Lung (tissue), 12 donors: ENCODE measurements around the gene OR4D10. TPM values are rescaled to one million over a fixed set of nuclear protein-coding genes. Genes with fewer than 3 reads are reported as not detected.
A peak's percentile ranks its signal among the peaks of the same experiment; 100 is the strongest.
"Not testable (repeated sequence)": the region's sequence is repeated elsewhere in the genome, so short reads cannot be mapped to it uniquely, and the experiment has no call there.

Source experiments
- ATAC-seq: fragments of 200-7000 bp; cut with Tn5 transposase; one replicate; pipeline ENCODE4 v1.9.1; 2020; ENCODE audit warnings: moderate number of reproducible peaks; ENCODE audit not compliant: insufficient read depth, low FRiP score
- DNase-seq, 3 donors: peaks; one replicate each; pipeline ENCODE4 v3.0.0-alpha.2; 2013 to 2017
- H3K27ac ChIP-seq, 2 donors: one replicate each; pipeline ENCODE4 v1.5.1; 2013; ENCODE audit warnings: mild to moderate bottlenecking in 2 of 2, moderate library complexity in 2 of 2, control low read depth in 1 of 2, inconsistent platforms in 1 of 2, low read depth in 1 of 2, low read length in 1 of 2
- H3K27me3 ChIP-seq, 3 donors: one replicate each; pipeline ENCODE4 v1.5.1; 2013; ENCODE audit warnings: low read length in 2 of 3; ENCODE audit not compliant: control insufficient read depth in 3 of 3, insufficient read depth in 3 of 3
- H3K36me3 ChIP-seq, 4 donors: one replicate each; pipeline ENCODE4 v1.5.1; 2013; ENCODE audit warnings: low read length in 4 of 4, mild to moderate bottlenecking in 1 of 4, moderate library complexity in 1 of 4; ENCODE audit not compliant: control insufficient read depth in 4 of 4, insufficient read depth in 4 of 4
- H3K4me1 ChIP-seq, 5 donors: one replicate each; pipeline ENCODE4 v1.5.1; 2013; ENCODE audit warnings: low read length in 5 of 5, mild to moderate bottlenecking in 2 of 5, moderate library complexity in 1 of 5; ENCODE audit not compliant: control insufficient read depth in 5 of 5, insufficient read depth in 5 of 5
- H3K4me3 ChIP-seq: one replicate; pipeline ENCODE4 v1.5.1; 2013; ENCODE audit warnings: mild to moderate bottlenecking, control low read depth, moderate library complexity
- H3K9ac ChIP-seq, 2 donors: one replicate each; pipeline ENCODE4 v1.5.1; 2013; ENCODE audit warnings: low read length in 2 of 2, control low read depth in 1 of 2; ENCODE audit not compliant: insufficient read depth in 1 of 2
- H3K9me3 ChIP-seq, 4 donors: one replicate each; pipeline ENCODE4 v1.5.1; 2013; ENCODE audit warnings: low read length in 3 of 4, mild to moderate bottlenecking in 1 of 4, moderate library complexity in 1 of 4; ENCODE audit not compliant: control insufficient read depth in 4 of 4, insufficient read depth in 3 of 4
- WGBS, 2 donors: extraction: QIAGEN DNeasy Blood & Tissue Kit; methylation state at CpG; one replicate each; pipeline ENCODE4 v1.1.7; 2013; 5-methylcytosine and 5-hydroxymethylcytosine counted together
- polyA plus RNA-seq, 2 donors: library from polyadenylated mRNA; stranded (reverse); fragments of 200-250 nt; gene quantifications; one replicate each; pipeline ENCODE4 v1.2.1, GENCODE V29; 2013
- total RNA-seq, 2 donors: library from RNA; depleted of rRNA in 1 of 2; stranded (reverse); fragments of >200 nt in 1 of 2; gene quantifications; one replicate each; pipeline ENCODE4 v1.2.1, GENCODE V29; 2014 to 2021
- TF ChIP-seq, protein P1 (sequence below): IDR thresholded peaks from 2 replicates; pipeline ENCODE4 v1.5.1; 2012; ENCODE audit warnings: mild to moderate bottlenecking; ENCODE audit errors: control extremely low read depth, extremely low read depth
- donor health status: control.
- donor health status: control.
- donor health status: Bipolar disorder and iron deficiency.
- donor health status: healthy.
- donor health status: DM: yes; HTN: yes; CAD: no.

OR4D10 gene
- total and polyA plus RNA-seq, 4 donors, result not detected

DNA sequence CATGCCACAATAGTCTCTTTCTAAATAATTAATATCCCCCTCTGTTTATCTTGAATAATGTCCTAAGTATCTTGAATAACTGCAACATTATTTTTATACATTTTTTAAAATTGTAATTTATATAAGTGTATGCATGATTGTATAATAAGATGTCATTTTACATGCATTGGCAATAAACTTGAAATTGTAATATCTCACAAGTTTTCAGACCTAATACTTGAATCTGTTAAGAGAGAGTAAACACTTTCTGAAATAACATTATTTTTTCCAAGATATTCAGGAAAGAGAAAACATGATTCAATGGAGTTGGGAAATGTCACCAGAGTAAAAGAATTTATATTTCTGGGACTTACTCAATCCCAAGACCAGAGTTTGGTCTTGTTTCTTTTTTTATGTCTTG, 30.2 kb downstream of the OR4D10 start, which contains the start of gene OR4D11:
TSS of gene OR4D11 (plus strand) at position 301 of the 400 bp plus-strand sequence. CDS start at position 301, 0 bp downstream.
- TF ChIP-seq, protein P1, sequence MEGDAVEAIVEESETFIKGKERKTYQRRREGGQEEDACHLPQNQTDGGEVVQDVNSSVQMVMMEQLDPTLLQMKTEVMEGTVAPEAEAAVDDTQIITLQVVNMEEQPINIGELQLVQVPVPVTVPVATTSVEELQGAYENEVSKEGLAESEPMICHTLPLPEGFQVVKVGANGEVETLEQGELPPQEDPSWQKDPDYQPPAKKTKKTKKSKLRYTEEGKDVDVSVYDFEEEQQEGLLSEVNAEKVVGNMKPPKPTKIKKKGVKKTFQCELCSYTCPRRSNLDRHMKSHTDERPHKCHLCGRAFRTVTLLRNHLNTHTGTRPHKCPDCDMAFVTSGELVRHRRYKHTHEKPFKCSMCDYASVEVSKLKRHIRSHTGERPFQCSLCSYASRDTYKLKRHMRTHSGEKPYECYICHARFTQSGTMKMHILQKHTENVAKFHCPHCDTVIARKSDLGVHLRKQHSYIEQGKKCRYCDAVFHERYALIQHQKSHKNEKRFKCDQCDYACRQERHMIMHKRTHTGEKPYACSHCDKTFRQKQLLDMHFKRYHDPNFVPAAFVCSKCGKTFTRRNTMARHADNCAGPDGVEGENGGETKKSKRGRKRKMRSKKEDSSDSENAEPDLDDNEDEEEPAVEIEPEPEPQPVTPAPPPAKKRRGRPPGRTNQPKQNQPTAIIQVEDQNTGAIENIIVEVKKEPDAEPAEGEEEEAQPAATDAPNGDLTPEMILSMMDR, result no peak
- no peaks in the 10 kb centered on the region for H3K27me3 ChIP-seq
- no peak for DNase-seq
- H3K4me3 ChIP-seq, result no peak within 1 kb of the TSS
- H3K4me1 ChIP-seq, result no peaks in the 10 kb centered on the region
- no peak within 1 kb of the TSS for H3K9ac ChIP-seq
- no peak for ATAC-seq
- peaks cover 0 to 6% (median 0%) of the 10 kb centered on the region in 4 donors for H3K9me3 ChIP-seq
- H3K27ac ChIP-seq, result no peak within 1 kb of the TSS
- H3K36me3 ChIP-seq, result no peaks in the 10 kb centered on the region

DNA sequence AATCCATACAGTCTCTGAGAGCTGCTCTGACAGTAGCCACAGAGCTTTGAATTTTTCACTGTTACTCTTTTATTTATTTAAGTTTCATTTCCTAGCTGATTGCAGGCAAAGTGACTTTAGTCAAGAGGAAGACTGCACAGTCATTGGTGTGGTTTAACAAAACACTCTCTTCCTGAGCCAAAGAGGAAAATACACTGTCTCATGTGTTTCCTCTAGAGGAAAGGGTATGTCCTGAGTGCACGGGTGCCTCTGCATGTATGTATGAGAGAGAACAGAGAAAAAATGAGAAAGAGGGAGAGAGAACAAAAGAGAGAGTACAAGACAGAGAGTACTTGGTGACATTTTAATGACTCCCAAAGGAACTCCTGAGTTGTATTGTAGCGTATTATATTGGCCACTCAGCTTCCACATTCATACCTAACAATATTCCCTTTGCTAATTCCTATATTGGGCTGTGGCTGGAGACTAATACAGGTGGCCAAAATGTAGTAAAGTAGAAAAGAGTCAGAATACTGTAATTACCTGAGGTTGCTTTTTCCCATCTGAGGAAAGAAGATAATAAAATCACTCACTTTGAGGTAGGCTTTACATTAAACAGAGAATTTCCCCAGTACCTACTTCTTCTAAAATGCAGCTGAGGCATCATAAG, 38.0 kb downstream of the OR4D10 start, which contains the start of gene OR4D9:
TSS of gene OR4D9 (plus strand) at position 599 of the 649 bp plus-strand sequence. CDS start 3,374 bp downstream, outside the sequence.
- Histone ChIP-seq H3K9ac (no peak within 1 kb of the TSS), H3K4me1 (peaks cover 0 to 4% (median 0%) of the 10 kb centered on the region in 5 donors), H3K36me3 (no peaks in the 10 kb centered on the region), H3K4me3 (no peak within 1 kb of the TSS), H3K27ac (peak within 1 kb of the TSS in 1 of 2 donors; percentile 53), H3K9me3 (no peaks in the 10 kb centered on the region), H3K27me3 (no peaks in the 10 kb centered on the region)
- ATAC-seq (no peak), DNase-seq (peak in 2 of 3 donors; percentile 43 to 53)
- TF ChIP-seq, protein P1, result no peak
- 2 to 19% methylated on average over 2 of the region's 2 CpGs for WGBS, 2 donors

DNA sequence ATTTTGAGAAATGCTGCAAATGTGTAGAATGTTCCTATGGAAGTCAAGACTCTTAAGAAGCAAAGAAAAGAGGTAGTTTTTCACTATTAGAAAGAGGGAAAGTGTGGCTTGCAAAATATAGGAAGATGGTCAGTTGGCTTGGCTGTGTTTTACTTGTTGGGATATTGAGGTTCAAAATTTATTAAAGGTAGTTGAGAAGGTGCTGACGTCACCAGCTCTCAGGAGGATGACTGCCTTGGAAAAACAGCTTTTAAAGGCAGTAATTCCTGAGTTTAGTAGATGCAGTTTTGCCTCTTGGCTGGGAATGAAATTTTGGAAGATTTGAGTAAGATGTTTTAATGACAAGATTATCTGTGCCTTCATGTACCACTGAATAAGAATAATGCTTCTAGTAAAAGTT, 38.6 kb downstream of the OR4D10 start:
- H3K27ac ChIP-seq, result no peak overlapping the region

DNA sequence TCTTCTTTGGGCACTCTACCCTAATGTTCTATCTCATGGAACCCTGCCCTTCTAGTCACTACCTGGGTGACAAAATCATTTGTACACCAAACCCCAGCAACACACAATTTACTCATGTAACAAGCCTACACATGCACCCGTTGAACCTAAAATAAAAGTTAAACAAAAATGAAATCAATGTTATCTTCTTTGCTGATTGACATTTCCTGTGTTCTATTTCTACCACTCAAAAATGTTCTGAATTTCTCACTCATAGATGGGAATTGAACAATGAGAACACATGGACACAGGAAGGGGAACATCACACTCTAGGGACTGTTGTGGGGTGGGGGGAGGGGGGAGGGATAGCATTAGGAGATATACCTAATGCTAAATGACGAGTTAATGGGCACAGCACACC, 47.0 kb downstream of the OR4D10 start:
- ATAC-seq, result not testable (repeated sequence)

More for the DNA sequence above, 38.6 kb downstream of the OR4D10 start:
- 45 to 63% methylated on average over 1 of the region's 1 CpG for WGBS, 2 donors
- ATAC-seq, result no peak
- TF ChIP-seq, protein P1, result no peak
- Histone ChIP-seq H3K9ac (no peak overlapping the region), H3K27me3 (no peaks in the 10 kb centered on the region), H3K36me3 (no peaks in the 10 kb centered on the region), H3K9me3 (no peaks in the 10 kb centered on the region), H3K4me1 (peaks cover 0 to 4% (median 0%) of the 10 kb centered on the region in 5 donors), H3K4me3 (no peak overlapping the region)
- DNase-seq, result no peak

More for the DNA sequence above, 47.0 kb downstream of the OR4D10 start:
- H3K9ac ChIP-seq, H3K9me3 ChIP-seq, H3K27me3 ChIP-seq, H3K4me3 ChIP-seq, H3K27ac ChIP-seq, DNase-seq, H3K36me3 ChIP-seq, H3K4me1 ChIP-seq: not testable (repeated sequence)
- 50 to 70% methylated on average over 2 of the region's 2 CpGs for WGBS, 2 donors
